ENCODE measurements around the gene STK17A. TPM values are rescaled to one million over a fixed set of nuclear protein-coding genes. Genes with fewer than 3 reads are reported as not detected.

Gene STK17A
- total RNA-seq, 1 experiment from 2014 or later, result 9.8 TPM

- WGBS (ENCODE audit: extremely low coverage, insufficient read length, low lambda C conversion rate), result no CpG with 5 or more reads among the region's 2 CpGs
- Histone ChIP-seq H4K8ac (replicated peaks; ENCODE audit: insufficient read length, low read depth, low read length) (no peak overlapping the region), H4K5ac (ENCODE audit: insufficient read length, low read depth, low read length) (no peak overlapping the region), H3K79me2 (ENCODE audit: insufficient read depth, low read length) (no peaks in the 10 kb centered on the region), H2BK15ac (ENCODE audit: low read depth, low read length) (no peak overlapping the region), H3T11ph (ENCODE audit: low read length) (no peak overlapping the region), H3K27ac (ENCODE audit: insufficient read length, low read depth, low read length) (no peak overlapping the region), H3K79me1 (ENCODE audit: insufficient read depth, low read depth, low read length, poor library complexity, severe bottlenecking) (no peaks in the 10 kb centered on the region), H3K9me3 (ENCODE audit: control insufficient read depth, low read depth, low read length) (no peaks in the 10 kb centered on the region), H3K27me3 (ENCODE audit: insufficient read depth, low read length) (no peaks in the 10 kb centered on the region), H3K14ac (ENCODE audit: insufficient read depth, low read length) (no peak overlapping the region), H2AFZ (ENCODE audit: low read length) (no peak overlapping the region), H2BK12ac (ENCODE audit: insufficient read length, low read depth, low read length) (no peak overlapping the region), H3K23me2 (ENCODE audit: insufficient read length, low read depth, low read length, poor library complexity, severe bottlenecking) (no peaks in the 10 kb centered on the region), H3K18ac (ENCODE audit: insufficient read length, low read depth, low read length) (no peak overlapping the region), H3K9ac (ENCODE audit: extremely low read depth, insufficient read length, low read length) (no peak overlapping the region), H3K4ac (ENCODE audit: low read depth, low read length) (no peak overlapping the region), H2BK5ac (ENCODE audit: insufficient read length, low read length) (no peak overlapping the region), H2BK20ac (ENCODE audit: low read depth, low read length, poor library complexity, severe bottlenecking) (no peak overlapping the region), H4K20me1 (ENCODE audit: control insufficient read depth, insufficient read depth, insufficient read length) (no peaks in the 10 kb centered on the region), H3K4me1 (ENCODE audit: insufficient read depth, low read length) (no peaks in the 10 kb centered on the region; the same call in 1 of the 2 replicates), H2AK5ac (ENCODE audit: insufficient read length, low read length) (no peak overlapping the region), H4K91ac (ENCODE audit: insufficient read length, low read depth, low read length) (no peak overlapping the region), H3K23ac (ENCODE audit: insufficient read length, low read depth, low read length) (no peak overlapping the region), H2BK120ac (ENCODE audit: low read depth, low read length, poor library complexity, severe bottlenecking) (no peak overlapping the region), H3K56ac (ENCODE audit: insufficient read length, low read depth, low read length) (no peak overlapping the region), H3K4me2 (ENCODE audit: insufficient read depth, insufficient read length, low read length) (no peak overlapping the region)
- Mint-ChIP-seq H3K36me3 (ENCODE audit: insufficient read depth in 1 of 3, low read depth in 3 of 3) (no peaks in the 10 kb centered on the region), H3K4me1 (peaks cover 15 to 22% of the 10 kb centered on the region in 2 experiments), H3K4me3 (no peak overlapping the region), H3K27me3 (ENCODE audit: low read depth) (peaks cover 2% of the 10 kb centered on the region; the same call in 1 of the 2 replicates), H3K27ac (no peak overlapping the region), H3K9me3 (no peaks in the 10 kb centered on the region)
- DNase-seq, result no peak
- no peak for TF ChIP-seq CTCF (conservative IDR thresholded peaks at IDR 0.05)
These were observed 23.0 kb upstream of the STK17A start for GRCh38 chr7:43559946-43560335.

Data from H9 (cell line).